ENCODE data around the gene NIM1K.

NIM1K gene

DNA sequence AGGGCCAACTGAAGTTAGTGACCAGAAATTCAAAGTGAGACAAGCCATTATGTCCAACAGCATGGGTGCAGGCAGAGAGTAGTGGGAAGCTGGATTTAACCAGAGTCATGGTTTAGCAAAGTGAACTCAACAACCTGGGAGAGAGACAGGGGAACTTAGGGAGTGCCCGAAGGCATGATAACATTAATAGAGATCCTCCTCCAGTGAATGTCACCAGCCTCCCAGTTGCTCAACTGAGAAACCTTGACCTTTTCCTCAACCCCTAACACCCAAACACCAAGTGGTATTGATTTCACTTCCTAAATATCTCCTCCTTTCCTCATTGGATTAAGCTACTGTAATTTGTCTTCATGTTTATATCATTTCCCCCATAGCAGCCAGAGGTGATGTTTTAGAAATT lies 78.6 kb downstream of the NIM1K start:
- Mint-ChIP-seq H3K4me3 (no peak overlapping the region), H3K36me3 (ENCODE audit: low read depth) (peaks cover 4% of the 10 kb centered on the region), H3K4me1 (ENCODE audit: low read depth) (peaks cover 8% of the 10 kb centered on the region), H3K9me3 (peaks cover 22% of the 10 kb centered on the region), H3K27me3 (peaks cover 34% of the 10 kb centered on the region), H3K27ac (no peak overlapping the region)

GRCh38 chr5:43273552-43273951 lies 81.5 kb downstream of the NIM1K start:
- Mint-ChIP-seq H3K9me3 (peaks cover 7% of the 10 kb centered on the region), H3K4me1 (ENCODE audit: low read depth) (no peaks in the 10 kb centered on the region), H3K36me3 (ENCODE audit: low read depth) (no peaks in the 10 kb centered on the region), H3K4me3 (no peak overlapping the region), H3K27ac (no peak overlapping the region), H3K27me3 (peaks cover 20% of the 10 kb centered on the region)

DNA sequence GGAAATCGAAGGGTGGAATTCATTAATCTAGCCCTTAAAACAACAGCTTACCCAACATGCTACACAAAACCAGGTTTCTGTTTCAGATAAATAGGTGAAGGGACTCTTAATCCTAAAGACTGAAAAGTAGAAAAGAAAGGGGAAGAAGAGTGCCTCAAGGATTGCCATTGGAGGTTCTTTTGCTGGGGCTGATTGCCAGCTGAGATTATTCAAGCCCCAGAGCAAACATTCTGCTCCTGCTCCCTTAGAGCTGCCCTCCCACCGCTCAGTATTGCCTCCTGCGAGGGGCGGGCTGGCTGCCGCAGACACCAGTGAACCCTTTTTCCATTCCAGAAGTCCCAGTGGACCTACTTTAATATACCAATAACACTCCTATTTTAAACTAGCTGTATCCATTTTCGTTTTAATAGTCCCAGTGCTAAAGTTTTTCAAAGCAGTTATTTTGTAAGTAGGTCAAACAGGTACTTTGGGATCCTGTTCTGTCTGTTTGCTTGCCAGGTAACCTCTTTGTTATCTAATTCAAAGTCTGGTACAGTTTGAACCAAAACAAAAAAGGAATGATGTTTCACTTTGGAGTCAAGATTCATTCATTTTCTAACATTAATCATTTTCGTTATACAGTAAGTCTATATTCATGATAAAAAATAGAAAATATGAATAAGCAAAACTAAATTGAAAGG lies 82.5 kb downstream of the NIM1K start:
- Mint-ChIP-seq H3K4me1 (ENCODE audit: low read depth) (no peaks in the 10 kb centered on the region), H3K4me3 (no peak overlapping the region), H3K27me3 (peaks cover 20% of the 10 kb centered on the region), H3K36me3 (ENCODE audit: low read depth) (no peaks in the 10 kb centered on the region), H3K9me3 (peaks cover 7% of the 10 kb centered on the region), H3K27ac (no peak overlapping the region)

- H3K4me1 Mint-ChIP-seq (ENCODE audit: low read depth): no peaks in the 10 kb centered on the region
- no peak overlapping the region for H3K27ac Mint-ChIP-seq
- no peak overlapping the region for H3K4me3 Mint-ChIP-seq
- H3K27me3 Mint-ChIP-seq: peaks cover 14% of the 10 kb centered on the region
- no peaks in the 10 kb centered on the region for H3K36me3 Mint-ChIP-seq (ENCODE audit: low read depth)
- peaks cover under 1% of the 10 kb centered on the region for H3K9me3 Mint-ChIP-seq
Observed at GRCh38 chr5:43275391-43275790, 83.4 kb downstream of the NIM1K start.

GRCh38 chr5:43279548-43280274 lies 87.7 kb downstream of the NIM1K start:
- no peaks in the 10 kb centered on the region for H3K36me3 Mint-ChIP-seq (ENCODE audit: low read depth)
- no peaks in the 10 kb centered on the region for H3K4me1 Mint-ChIP-seq (ENCODE audit: low read depth)

GRCh38 chr5:43281840-43282658 lies 90.0 kb downstream of the NIM1K start:
- Mint-ChIP-seq H3K27me3 (peaks cover 3% of the 10 kb centered on the region), H3K36me3 (ENCODE audit: low read depth) (peaks cover 10% of the 10 kb centered on the region), H3K4me1 (ENCODE audit: low read depth) (no peaks in the 10 kb centered on the region), H3K4me3 (no peak overlapping the region), H3K27ac (no peak overlapping the region), H3K9me3 (no peaks in the 10 kb centered on the region)

More at GRCh38 chr5:43279548-43280274, 87.7 kb downstream of the NIM1K start:
- no peak overlapping the region for H3K27ac Mint-ChIP-seq
- no peaks in the 10 kb centered on the region for H3K9me3 Mint-ChIP-seq
- peaks cover 3% of the 10 kb centered on the region for H3K27me3 Mint-ChIP-seq
- no peak overlapping the region for H3K4me3 Mint-ChIP-seq

- no peaks in the 10 kb centered on the region for H3K4me1 Mint-ChIP-seq (ENCODE audit: low read depth)
- no peak overlapping the region for H3K27ac Mint-ChIP-seq
- H3K4me3 Mint-ChIP-seq: no peak overlapping the region
- H3K27me3 Mint-ChIP-seq: no peaks in the 10 kb centered on the region
- H3K9me3 Mint-ChIP-seq: no peaks in the 10 kb centered on the region
- peaks cover 50% of the 10 kb centered on the region for H3K36me3 Mint-ChIP-seq (ENCODE audit: low read depth)
Observed at GRCh38 chr5:43286623-43287022, 94.6 kb downstream of the NIM1K start.

- Mint-ChIP-seq H3K36me3 (ENCODE audit: low read depth) (peaks cover 56% of the 10 kb centered on the region), H3K4me1 (ENCODE audit: low read depth) (no peaks in the 10 kb centered on the region), H3K27me3 (no peaks in the 10 kb centered on the region), H3K9me3 (no peaks in the 10 kb centered on the region), H3K27ac (no peak overlapping the region), H3K4me3 (no peak overlapping the region)
Observed at GRCh38 chr5:43287493-43287892, 95.5 kb downstream of the NIM1K start.

- no peak overlapping the region for H3K27ac Mint-ChIP-seq
- H3K4me3 Mint-ChIP-seq: no peak overlapping the region
- H3K9me3 Mint-ChIP-seq: no peaks in the 10 kb centered on the region
- H3K36me3 Mint-ChIP-seq (ENCODE audit: low read depth): peaks cover 63% of the 10 kb centered on the region
- no peaks in the 10 kb centered on the region for H3K4me1 Mint-ChIP-seq (ENCODE audit: low read depth)
- H3K27me3 Mint-ChIP-seq: no peaks in the 10 kb centered on the region
Observed at GRCh38 chr5:43288269-43288831, 96.3 kb downstream of the NIM1K start.

GRCh38 chr5:43290726-43291125 lies 98.7 kb downstream of the NIM1K start:
- H3K4me1 Mint-ChIP-seq (ENCODE audit: low read depth): no peaks in the 10 kb centered on the region
- peaks cover 81% of the 10 kb centered on the region for H3K36me3 Mint-ChIP-seq (ENCODE audit: low read depth)
- no peaks in the 10 kb centered on the region for H3K9me3 Mint-ChIP-seq
- no peak overlapping the region for H3K4me3 Mint-ChIP-seq
- no peaks in the 10 kb centered on the region for H3K27me3 Mint-ChIP-seq
- H3K27ac Mint-ChIP-seq: no peak overlapping the region

- Mint-ChIP-seq H3K27me3 (no peaks in the 10 kb centered on the region), H3K4me1 (ENCODE audit: low read depth) (no peaks in the 10 kb centered on the region), H3K27ac (no peak overlapping the region), H3K36me3 (ENCODE audit: low read depth) (peaks cover 85% of the 10 kb centered on the region), H3K9me3 (no peaks in the 10 kb centered on the region), H3K4me3 (no peak overlapping the region)
Observed at GRCh38 chr5:43294226-43294625, 102.2 kb downstream of the NIM1K start.

DNA sequence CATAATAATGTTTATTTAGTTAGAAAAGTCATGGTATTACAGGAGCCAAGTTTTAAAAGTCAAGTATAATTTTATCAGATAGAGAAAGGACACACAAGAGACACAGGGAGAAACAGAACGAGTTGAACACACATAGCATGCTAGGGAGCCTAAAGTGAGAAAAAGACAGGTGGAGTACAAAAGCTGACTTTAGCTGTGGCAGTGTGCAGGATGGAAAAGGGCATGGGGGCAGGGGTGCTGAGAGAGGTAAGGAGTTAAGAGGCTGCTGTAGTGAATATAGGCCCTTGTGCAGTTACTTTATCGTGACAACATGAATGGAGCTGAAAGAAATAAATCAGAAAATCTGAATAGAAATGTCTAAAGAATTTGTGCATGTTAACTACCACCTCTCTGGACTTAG lies 103.2 kb downstream of the NIM1K start:
- Mint-ChIP-seq H3K4me3 (no peak overlapping the region), H3K36me3 (ENCODE audit: low read depth) (peaks cover 77% of the 10 kb centered on the region), H3K27me3 (no peaks in the 10 kb centered on the region), H3K27ac (no peak overlapping the region), H3K4me1 (ENCODE audit: low read depth) (no peaks in the 10 kb centered on the region), H3K9me3 (no peaks in the 10 kb centered on the region)

DNA sequence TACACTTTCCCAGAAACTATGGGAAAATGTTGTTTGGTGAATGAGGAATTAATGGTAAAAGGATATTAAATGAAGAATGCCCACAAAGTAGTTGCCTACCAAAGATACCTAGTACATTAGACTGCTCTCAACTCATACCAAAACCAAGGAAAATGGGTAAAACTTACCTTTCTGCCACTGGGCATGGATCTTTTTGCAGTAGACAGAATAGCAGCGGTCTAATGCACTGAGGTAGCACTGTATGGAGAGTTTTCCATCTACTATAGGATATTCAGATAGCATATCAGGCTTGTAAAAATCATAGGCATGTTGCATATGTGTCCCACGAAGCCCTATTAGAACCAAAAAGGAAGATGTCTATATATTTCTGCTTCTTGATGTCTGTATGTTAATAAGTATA lies 104.8 kb downstream of the NIM1K start:
- no peaks in the 10 kb centered on the region for H3K9me3 Mint-ChIP-seq
- no peaks in the 10 kb centered on the region for H3K27me3 Mint-ChIP-seq
- H3K36me3 Mint-ChIP-seq (ENCODE audit: low read depth): peaks cover 75% of the 10 kb centered on the region
- peaks cover 4% of the 10 kb centered on the region for H3K4me1 Mint-ChIP-seq (ENCODE audit: low read depth)
- no peak overlapping the region for H3K4me3 Mint-ChIP-seq
- H3K27ac Mint-ChIP-seq: no peak overlapping the region

- Mint-ChIP-seq H3K9me3 (no peaks in the 10 kb centered on the region), H3K4me1 (ENCODE audit: low read depth) (peaks cover 20% of the 10 kb centered on the region), H3K27me3 (no peaks in the 10 kb centered on the region), H3K36me3 (ENCODE audit: low read depth) (peaks cover 78% of the 10 kb centered on the region), H3K4me3 (no peak overlapping the region), H3K27ac (no peak overlapping the region)
Observed at GRCh38 chr5:43298443-43298842, 106.4 kb downstream of the NIM1K start.

DNA sequence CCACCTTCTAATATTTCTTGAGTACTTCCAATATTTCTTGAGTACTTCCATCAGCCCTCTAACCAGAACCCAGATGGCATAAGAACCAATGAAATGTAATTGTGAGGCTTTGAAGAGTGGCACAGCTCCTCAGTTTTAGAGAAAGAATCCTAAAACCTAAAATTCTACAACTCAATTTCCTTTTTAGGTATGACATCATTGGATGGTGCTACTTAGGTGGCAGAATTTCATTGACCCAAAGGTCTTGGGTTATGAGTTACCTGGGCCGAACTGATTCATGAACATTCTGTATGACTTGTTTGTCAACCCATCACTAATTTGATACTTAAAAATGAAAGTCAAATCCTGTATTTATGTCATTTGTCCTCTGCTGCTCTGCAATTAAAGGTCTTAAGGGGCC lies 108.1 kb downstream of the NIM1K start:
- Mint-ChIP-seq H3K27ac (no peak overlapping the region), H3K4me1 (ENCODE audit: low read depth) (peaks cover 36% of the 10 kb centered on the region), H3K4me3 (no peak overlapping the region), H3K27me3 (no peaks in the 10 kb centered on the region), H3K36me3 (ENCODE audit: low read depth) (peaks cover 76% of the 10 kb centered on the region), H3K9me3 (no peaks in the 10 kb centered on the region)

Data from stimulated activated naive CD8-positive, alpha-beta T cell treated with anti-CD3 and anti-CD28 coated beads, Interleukin-15, Interleukin-2, amounts not matched to agents 100 ng/mL and 50 ng/mL, for 24 hours (primary cell).